ENCODE data around the gene CFDP1. TPM values are rescaled to one million over a fixed set of nuclear protein-coding genes. Genes with fewer than 3 reads are reported as not detected.
A peak's percentile ranks its signal among the peaks of the same experiment; 100 is the strongest.

Gene CFDP1
- polyA plus RNA-seq, 3 donors: 12.9 to 23.2 (median 19.0) TPM

DNA sequence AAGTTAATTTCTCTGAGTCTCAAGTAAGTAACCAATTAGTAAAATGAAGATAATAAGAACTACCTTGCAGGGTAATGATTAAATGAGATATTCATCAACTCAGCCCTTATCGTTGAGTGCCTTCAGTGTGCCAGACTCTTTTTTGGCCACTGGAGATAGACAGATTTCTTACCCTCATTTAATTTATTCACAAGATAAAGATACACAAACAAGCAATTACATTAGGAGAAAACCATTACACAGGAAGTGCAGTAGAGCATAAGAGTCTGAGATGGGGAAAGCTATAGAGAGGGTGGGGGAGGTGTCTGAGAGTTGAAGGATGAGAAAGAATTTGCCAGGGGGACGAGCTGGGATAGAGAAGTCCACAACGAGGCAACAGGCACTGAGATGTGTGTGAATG, 109.4 kb downstream of the CFDP1 start:
- Mint-ChIP-seq H3K4me3 (peak overlapping the region in 1 of 2 donors; percentile 59), H3K27me3 (ENCODE audit: low read depth in 3 of 3) (peaks cover 83 to 97% (median 97%) of the 10 kb centered on the region in 3 donors), H3K9me3 (peaks cover 0 to 18% (median 6%) of the 10 kb centered on the region in 7 donors), H3K27ac (peak overlapping the region in 1 of 7 donors; percentile 22), H3K4me1 (peaks cover 10% of the 10 kb centered on the region), H3K36me3 (peaks cover 22 to 55% of the 10 kb centered on the region in 2 donors)
- Histone ChIP-seq H3K4me3 (replicated peaks in 1 of 3; ENCODE audit: low read depth in 2 of 3, low read length in 3 of 3) (no peak overlapping the region), H3K27ac (ENCODE audit: low read depth in 1 of 2, low read length in 2 of 2) (no peak overlapping the region), H2AFZ (ENCODE audit: insufficient read depth, low read depth, low read length, poor library complexity, severe bottlenecking) (no peak overlapping the region), H3K79me2 (ENCODE audit: insufficient read depth, low read length) (no peaks in the 10 kb centered on the region), H3K36me3 (replicated peaks in 1 of 2; ENCODE audit: control insufficient read depth in 1 of 2, insufficient read depth in 2 of 2, low read length in 2 of 2) (no peaks in the 10 kb centered on the region), H3K27me3 (ENCODE audit: control insufficient read depth in 2 of 2, insufficient read depth in 2 of 2, low read length in 2 of 2) (peaks cover 63 to 96% of the 10 kb centered on the region in 2 donors), H3K4me1 (ENCODE audit: control insufficient read depth in 1 of 2, insufficient read depth in 2 of 2, low read length in 2 of 2) (no peaks in the 10 kb centered on the region), H3K9me3 (replicated peaks in 1 of 2; ENCODE audit: control insufficient read depth in 1 of 2, insufficient read depth in 1 of 2, low read length in 2 of 2) (peaks cover 0 to 6% of the 10 kb centered on the region in 2 donors), H3K4me2 (replicated peaks; ENCODE audit: extremely low read depth, low read length, poor library complexity, severe bottlenecking) (no peak overlapping the region), H3K9ac (ENCODE audit: insufficient read depth, low read length, poor library complexity, severe bottlenecking) (no peak overlapping the region), H4K20me1 (ENCODE audit: insufficient read depth, low read length) (peaks cover 25% of the 10 kb centered on the region)
- no CpG with 5 or more reads among the region's 3 CpGs for WGBS (ENCODE audit: insufficient coverage)
- TF ChIP-seq, protein P1, sequence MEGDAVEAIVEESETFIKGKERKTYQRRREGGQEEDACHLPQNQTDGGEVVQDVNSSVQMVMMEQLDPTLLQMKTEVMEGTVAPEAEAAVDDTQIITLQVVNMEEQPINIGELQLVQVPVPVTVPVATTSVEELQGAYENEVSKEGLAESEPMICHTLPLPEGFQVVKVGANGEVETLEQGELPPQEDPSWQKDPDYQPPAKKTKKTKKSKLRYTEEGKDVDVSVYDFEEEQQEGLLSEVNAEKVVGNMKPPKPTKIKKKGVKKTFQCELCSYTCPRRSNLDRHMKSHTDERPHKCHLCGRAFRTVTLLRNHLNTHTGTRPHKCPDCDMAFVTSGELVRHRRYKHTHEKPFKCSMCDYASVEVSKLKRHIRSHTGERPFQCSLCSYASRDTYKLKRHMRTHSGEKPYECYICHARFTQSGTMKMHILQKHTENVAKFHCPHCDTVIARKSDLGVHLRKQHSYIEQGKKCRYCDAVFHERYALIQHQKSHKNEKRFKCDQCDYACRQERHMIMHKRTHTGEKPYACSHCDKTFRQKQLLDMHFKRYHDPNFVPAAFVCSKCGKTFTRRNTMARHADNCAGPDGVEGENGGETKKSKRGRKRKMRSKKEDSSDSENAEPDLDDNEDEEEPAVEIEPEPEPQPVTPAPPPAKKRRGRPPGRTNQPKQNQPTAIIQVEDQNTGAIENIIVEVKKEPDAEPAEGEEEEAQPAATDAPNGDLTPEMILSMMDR (IDR thresholded peaks at IDR 0.05): no peak
- DNase-seq: no peak
- intact Hi-C loops (cut with micrococcal nuclease): no loop called here

DNA sequence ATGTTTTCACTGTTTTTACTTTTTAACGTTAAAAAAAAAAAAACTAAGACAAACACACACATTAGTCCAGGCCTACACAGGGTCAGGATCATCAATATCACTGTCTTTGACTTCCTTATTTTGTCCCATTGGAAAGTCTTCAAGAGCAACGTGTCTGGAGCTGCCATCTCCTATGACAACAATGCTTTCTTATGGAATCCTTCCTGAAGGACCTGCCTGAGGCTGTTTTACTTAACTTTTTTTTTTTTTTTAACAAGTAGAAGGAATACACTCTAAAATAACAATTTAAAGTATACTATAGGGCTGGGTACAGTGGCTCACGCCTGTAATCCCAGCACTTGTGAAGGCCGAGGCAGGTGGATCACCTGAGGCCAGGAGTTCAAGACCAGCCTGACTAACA, 110.1 kb downstream of the CFDP1 start:
- no peak overlapping the region for H3K9ac ChIP-seq (ENCODE audit: insufficient read depth, low read length, poor library complexity, severe bottlenecking)
- H3K9me3 Mint-ChIP-seq: peaks cover 0 to 16% (median 6%) of the 10 kb centered on the region in 7 donors
- H3K9me3 ChIP-seq (replicated peaks in 1 of 2; ENCODE audit: control insufficient read depth in 1 of 2, insufficient read depth in 1 of 2, low read length in 2 of 2): peaks cover 0 to 6% of the 10 kb centered on the region in 2 donors
- TF ChIP-seq, protein P1 (IDR thresholded peaks at IDR 0.05): no peak
- no peaks in the 10 kb centered on the region for H3K4me1 ChIP-seq (ENCODE audit: control insufficient read depth in 1 of 2, insufficient read depth in 2 of 2, low read length in 2 of 2)
- no peaks in the 10 kb centered on the region for H3K36me3 ChIP-seq (replicated peaks in 1 of 2; ENCODE audit: control insufficient read depth in 1 of 2, insufficient read depth in 2 of 2, low read length in 2 of 2)
- H3K4me2 ChIP-seq (replicated peaks; ENCODE audit: extremely low read depth, low read length, poor library complexity, severe bottlenecking): no peak overlapping the region
- H3K27ac Mint-ChIP-seq: no peak overlapping the region
- H3K27me3 Mint-ChIP-seq (ENCODE audit: low read depth in 3 of 3): peaks cover 84 to 98% (median 98%) of the 10 kb centered on the region in 3 donors
- H3K27ac ChIP-seq (ENCODE audit: low read depth in 1 of 2, low read length in 2 of 2): no peak overlapping the region
- DNase-seq: no peak
- no peak overlapping the region for H2AFZ ChIP-seq (ENCODE audit: insufficient read depth, low read depth, low read length, poor library complexity, severe bottlenecking)
- peaks cover 25% of the 10 kb centered on the region for H4K20me1 ChIP-seq (ENCODE audit: insufficient read depth, low read length)
- peaks cover 10% of the 10 kb centered on the region for H3K4me1 Mint-ChIP-seq
- no peaks in the 10 kb centered on the region for H3K79me2 ChIP-seq (ENCODE audit: insufficient read depth, low read length)
- no peak overlapping the region for H3K4me3 ChIP-seq (replicated peaks in 1 of 3; ENCODE audit: low read depth in 2 of 3, low read length in 3 of 3)
- peaks cover 68 to 96% of the 10 kb centered on the region in 2 donors for H3K27me3 ChIP-seq (ENCODE audit: control insufficient read depth in 2 of 2, insufficient read depth in 2 of 2, low read length in 2 of 2)
- H3K36me3 Mint-ChIP-seq: peaks cover 28 to 58% of the 10 kb centered on the region in 2 donors
- intact Hi-C loops (cut with micrococcal nuclease): no loop called here
- H3K4me3 Mint-ChIP-seq: peak overlapping the region in 1 of 2 donors; percentile 59
- WGBS (ENCODE audit: insufficient coverage): 87% methylated on average over 3 of the region's 4 CpGs

Data from CD14-positive monocyte (primary cell).